ENCODE measurements around the gene PEX26.

DNA sequence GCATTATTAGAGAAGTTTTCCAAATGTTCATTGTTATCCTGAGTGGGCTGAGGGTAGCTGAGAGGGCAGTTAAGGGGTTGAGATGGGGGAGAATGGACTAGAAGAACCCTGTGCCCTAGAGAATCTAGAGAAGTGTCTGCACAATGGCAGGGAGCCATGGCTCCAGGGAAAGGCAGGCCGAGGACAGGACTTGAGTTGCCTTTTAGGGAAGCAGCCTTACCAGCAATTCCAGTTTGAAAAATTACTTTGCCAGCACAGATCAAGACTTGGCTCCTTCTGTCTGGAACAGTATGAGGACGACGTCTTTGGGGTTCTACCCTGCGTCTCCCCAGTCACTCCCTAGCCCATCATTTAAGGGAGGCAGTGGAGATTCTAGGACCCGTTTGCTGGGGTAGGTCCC lies 27.7 kb upstream of the PEX26 start:
- TF ChIP-seq, protein P1, sequence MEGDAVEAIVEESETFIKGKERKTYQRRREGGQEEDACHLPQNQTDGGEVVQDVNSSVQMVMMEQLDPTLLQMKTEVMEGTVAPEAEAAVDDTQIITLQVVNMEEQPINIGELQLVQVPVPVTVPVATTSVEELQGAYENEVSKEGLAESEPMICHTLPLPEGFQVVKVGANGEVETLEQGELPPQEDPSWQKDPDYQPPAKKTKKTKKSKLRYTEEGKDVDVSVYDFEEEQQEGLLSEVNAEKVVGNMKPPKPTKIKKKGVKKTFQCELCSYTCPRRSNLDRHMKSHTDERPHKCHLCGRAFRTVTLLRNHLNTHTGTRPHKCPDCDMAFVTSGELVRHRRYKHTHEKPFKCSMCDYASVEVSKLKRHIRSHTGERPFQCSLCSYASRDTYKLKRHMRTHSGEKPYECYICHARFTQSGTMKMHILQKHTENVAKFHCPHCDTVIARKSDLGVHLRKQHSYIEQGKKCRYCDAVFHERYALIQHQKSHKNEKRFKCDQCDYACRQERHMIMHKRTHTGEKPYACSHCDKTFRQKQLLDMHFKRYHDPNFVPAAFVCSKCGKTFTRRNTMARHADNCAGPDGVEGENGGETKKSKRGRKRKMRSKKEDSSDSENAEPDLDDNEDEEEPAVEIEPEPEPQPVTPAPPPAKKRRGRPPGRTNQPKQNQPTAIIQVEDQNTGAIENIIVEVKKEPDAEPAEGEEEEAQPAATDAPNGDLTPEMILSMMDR (IDR thresholded peaks at IDR 0.05), result no peak
- no peak for TF ChIP-seq POLR2A (IDR thresholded peaks at IDR 0.05)

All from right lobe of liver (tissue), 4 donors.